ENCODE data around the gene USP22. TPM values are rescaled to one million over a fixed set of nuclear protein-coding genes. Genes with fewer than 3 reads are reported as not detected.

Gene USP22
- total RNA-seq, 1 donor from 2014 or later: 181 TPM

DNA sequence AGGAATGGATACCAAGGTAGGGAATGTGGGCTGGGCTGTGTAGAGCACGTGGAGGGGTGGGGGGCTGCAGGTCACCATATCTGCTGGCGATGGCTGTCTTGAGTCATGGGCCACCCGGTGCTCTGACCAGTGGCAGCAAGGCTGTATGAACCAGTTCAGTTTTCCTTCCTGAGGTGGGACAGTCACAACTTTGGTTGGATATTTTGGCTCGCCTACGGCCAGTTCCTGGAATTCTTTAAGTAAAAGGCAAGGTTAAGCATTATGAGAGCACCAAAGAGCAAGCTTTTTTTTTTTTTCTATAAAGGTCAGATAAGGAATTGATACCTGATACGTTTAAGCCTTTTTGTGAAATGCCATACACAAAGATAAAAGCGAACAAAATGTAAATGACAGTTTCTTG, 81.9 kb downstream of the USP22 start:
- no peak for DNase-seq (ENCODE audit: low read depth in 2 of 2)

GRCh38 chr17:20955427-20956323, 87.1 kb downstream of the USP22 start:
- no peak for DNase-seq (ENCODE audit: low read depth in 2 of 2)

DNA sequence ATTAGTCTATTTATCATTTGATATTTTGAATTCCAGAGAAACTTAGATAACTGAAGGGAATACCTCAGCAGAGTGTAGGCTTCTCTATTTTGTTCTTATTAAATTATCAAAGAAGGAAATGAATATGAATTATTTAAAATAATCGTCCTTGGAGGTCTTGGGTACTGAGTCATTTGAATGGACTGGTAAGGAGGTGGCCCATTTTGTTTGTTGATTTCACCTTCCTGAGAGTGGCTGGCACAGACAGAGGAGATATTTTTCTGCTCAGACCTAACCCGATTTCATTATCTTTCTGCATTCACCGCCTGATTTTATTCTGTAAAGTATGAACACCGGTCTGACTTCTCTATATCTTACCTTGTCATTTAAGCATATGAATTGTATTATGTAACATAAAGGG, 88.0 kb downstream of the USP22 start:
- no peak for DNase-seq (ENCODE audit: low read depth in 2 of 2)

GRCh38 chr17:20952183-20952582, 90.6 kb downstream of the USP22 start:
- no peak for DNase-seq (ENCODE audit: low read depth in 2 of 2)

Other genes with a start within 250 kb of the USP22 start
- gene DHRS7B, start 84.0 kb upstream of the USP22 start, total RNA-seq: 14.4 and 17.2 TPM in 2 replicates
- gene TMEM11, start 171.2 kb upstream of the USP22 start, total RNA-seq: 16.9 and 21.7 TPM in 2 replicates
- 1.9 and 5.3 TPM in 2 replicates for gene NATD1, start 210.4 kb upstream of the USP22 start, total RNA-seq
- gene MAP2K3, start 241.7 kb upstream of the USP22 start, total RNA-seq: 14.2 and 20.4 TPM in 2 replicates